ENCODE measurements around the gene GCK. TPM values are rescaled to one million over a fixed set of nuclear protein-coding genes. Genes with fewer than 3 reads are reported as not detected.

The GCK gene
- total RNA-seq, 4 donors from 2014 or later = 0.16 to 0.96 TPM; not detected in 2

GRCh38 chr7:44222074-44222473 lies 32.8 kb upstream of the GCK start:
- H3K4me3 ChIP-seq = no peak overlapping the region
- in situ Hi-C loops (cut with MboI; ENCODE audit: low pct_ligation_motif_present in 1 of 4, low pct_unique_long_range_greater_than_20kb in 1 of 4, low sequenced_read_pairs in 3 of 4) = no loop called here
- peaks cover 22% of the 10 kb centered on the region for H3K27me3 ChIP-seq
- 83% methylated on average over 1 to 11 of the region's 11 CpGs for WGBS, 2 donors (ENCODE audit: low coverage in 1 of 2)
- no peak for DNase-seq
- H3K27ac ChIP-seq = no peak overlapping the region
- intact Hi-C loops (cut with DNase I; ENCODE audit: low total_unique reads) = no loop called here
- TF ChIP-seq POLR2A (IDR thresholded peaks at IDR 0.05) (no peak), POLR2AphosphoS5 (IDR thresholded peaks at IDR 0.05) (no peak), CTCF (IDR thresholded peaks at IDR 0.05) (no peak), EP300 (IDR thresholded peaks at IDR 0.05; ENCODE audit: low read depth) (no peak)
- H3K36me3 ChIP-seq = no peaks in the 10 kb centered on the region
- H3K4me1 ChIP-seq = no peaks in the 10 kb centered on the region
- no peaks in the 10 kb centered on the region for H3K9me3 ChIP-seq

- Histone ChIP-seq H3K27ac (no peak overlapping the region), H3K36me3 (no peaks in the 10 kb centered on the region), H3K9me3 (no peaks in the 10 kb centered on the region), H3K27me3 (peaks cover 19% of the 10 kb centered on the region), H3K4me3 (no peak overlapping the region), H3K4me1 (no peaks in the 10 kb centered on the region)
- intact Hi-C loops (cut with DNase I; ENCODE audit: low total_unique reads) (no loop called here), in situ Hi-C loops (cut with MboI; ENCODE audit: low pct_ligation_motif_present in 1 of 4, low pct_unique_long_range_greater_than_20kb in 1 of 4, low sequenced_read_pairs in 3 of 4) (no loop called here)
- DNase-seq = no peak
- WGBS, 2 donors (ENCODE audit: low coverage in 1 of 2) = 74 to 88% methylated on average over 4 to 30 of the region's 30 CpGs
- no peak for TF ChIP-seq POLR2A (IDR thresholded peaks at IDR 0.05)
- TF ChIP-seq EP300 (IDR thresholded peaks at IDR 0.05; ENCODE audit: low read depth) = no peak
- TF ChIP-seq CTCF (IDR thresholded peaks at IDR 0.05) = no peak
- no peak for TF ChIP-seq POLR2AphosphoS5 (IDR thresholded peaks at IDR 0.05)
Observed at GRCh38 chr7:44221231-44221791, 32.1 kb upstream of the GCK start.

- no peaks in the 10 kb centered on the region for H3K4me1 ChIP-seq
- WGBS, 2 donors (ENCODE audit: low coverage in 1 of 2) = 91 to 95% methylated on average over 4 to 22 of the region's 24 CpGs
- H3K27me3 ChIP-seq = peaks cover 11% of the 10 kb centered on the region
- no peak overlapping the region for H3K4me3 ChIP-seq
- intact Hi-C loops (cut with DNase I; ENCODE audit: low total_unique reads) (no loop called here), in situ Hi-C loops (cut with MboI; ENCODE audit: low pct_ligation_motif_present in 1 of 4, low pct_unique_long_range_greater_than_20kb in 1 of 4, low sequenced_read_pairs in 3 of 4) (no loop called here)
- H3K27ac ChIP-seq = no peak overlapping the region
- no peak for DNase-seq
- no peaks in the 10 kb centered on the region for H3K36me3 ChIP-seq
- no peaks in the 10 kb centered on the region for H3K9me3 ChIP-seq
- TF ChIP-seq POLR2AphosphoS5 (IDR thresholded peaks at IDR 0.05) = no peak
- no peak for TF ChIP-seq POLR2A (IDR thresholded peaks at IDR 0.05)
- TF ChIP-seq EP300 (IDR thresholded peaks at IDR 0.05; ENCODE audit: low read depth) = no peak
- TF ChIP-seq CTCF (IDR thresholded peaks at IDR 0.05) = no peak
Observed at GRCh38 chr7:44220358-44221112, 31.3 kb upstream of the GCK start.

- intact Hi-C loops (cut with DNase I; ENCODE audit: low total_unique reads) (no loop called here), in situ Hi-C loops (cut with MboI; ENCODE audit: low pct_ligation_motif_present in 1 of 4, low pct_unique_long_range_greater_than_20kb in 1 of 4, low sequenced_read_pairs in 3 of 4) (no loop called here)
- H3K9me3 ChIP-seq = no peaks in the 10 kb centered on the region
- 92% methylated on average over 26 of the region's 26 CpGs; no CpG with 5 or more reads in 1 of the 2 donors for WGBS, 2 donors (ENCODE audit: low coverage in 1 of 2)
- H3K27me3 ChIP-seq = peaks cover 6% of the 10 kb centered on the region
- no peak overlapping the region for H3K4me3 ChIP-seq
- no peaks in the 10 kb centered on the region for H3K4me1 ChIP-seq
- TF ChIP-seq EP300 (IDR thresholded peaks at IDR 0.05; ENCODE audit: low read depth) = no peak
- TF ChIP-seq CTCF (IDR thresholded peaks at IDR 0.05) = no peak
- H3K27ac ChIP-seq = no peak overlapping the region
- DNase-seq = no peak
- H3K36me3 ChIP-seq = no peaks in the 10 kb centered on the region
Observed at GRCh38 chr7:44220046-44220357, 30.8 kb upstream of the GCK start.
